VCaP (cell line): ENCODE results near the gene LRIG2.

Source experiments
- H3K27ac ChIP-seq: fragments of 450-650 bp; 2 replicates; pipeline ENCODE4 v1.5.1; 2017
- TF ChIP-seq, protein P1 (sequence below): fragments of 450-650 bp; conservative IDR thresholded peaks from 2 replicates; pipeline ENCODE4 v1.5.1; 2017; ENCODE audit warnings: mild to moderate bottlenecking, moderate library complexity

LRIG2 gene

DNA sequence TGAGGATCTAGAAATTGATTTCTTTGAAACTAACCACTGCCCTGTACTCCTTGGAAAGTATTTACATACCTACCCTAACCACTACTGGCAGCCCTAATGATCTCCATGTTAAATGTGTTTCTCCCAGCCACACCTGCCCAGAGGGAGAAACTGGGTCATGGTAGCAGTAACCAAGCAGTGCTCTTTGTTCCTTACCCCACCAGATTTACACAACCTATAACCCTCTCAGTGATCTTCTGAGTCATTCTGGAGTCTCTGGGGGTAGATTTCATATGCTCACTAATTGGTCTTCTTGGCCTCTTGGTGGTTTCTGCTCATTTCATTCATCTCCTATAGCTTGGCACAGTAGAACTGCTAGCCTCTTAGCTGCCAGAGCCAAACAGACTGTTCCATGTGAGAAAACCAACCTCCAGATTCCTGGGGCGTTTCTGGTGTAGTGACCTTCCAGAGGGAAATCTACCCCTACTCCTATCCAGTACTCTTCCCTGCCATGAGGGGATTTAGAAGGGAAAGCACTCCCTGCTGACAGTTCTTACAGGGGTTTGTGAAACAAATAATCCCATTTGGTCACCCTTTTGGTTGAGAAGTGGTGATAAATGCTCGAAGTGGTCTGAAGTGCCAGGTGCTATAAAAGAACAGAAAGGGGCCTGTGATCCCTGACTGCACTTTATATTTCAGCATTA lies 36.2 kb upstream of the LRIG2 start:
- TF ChIP-seq, protein P1, sequence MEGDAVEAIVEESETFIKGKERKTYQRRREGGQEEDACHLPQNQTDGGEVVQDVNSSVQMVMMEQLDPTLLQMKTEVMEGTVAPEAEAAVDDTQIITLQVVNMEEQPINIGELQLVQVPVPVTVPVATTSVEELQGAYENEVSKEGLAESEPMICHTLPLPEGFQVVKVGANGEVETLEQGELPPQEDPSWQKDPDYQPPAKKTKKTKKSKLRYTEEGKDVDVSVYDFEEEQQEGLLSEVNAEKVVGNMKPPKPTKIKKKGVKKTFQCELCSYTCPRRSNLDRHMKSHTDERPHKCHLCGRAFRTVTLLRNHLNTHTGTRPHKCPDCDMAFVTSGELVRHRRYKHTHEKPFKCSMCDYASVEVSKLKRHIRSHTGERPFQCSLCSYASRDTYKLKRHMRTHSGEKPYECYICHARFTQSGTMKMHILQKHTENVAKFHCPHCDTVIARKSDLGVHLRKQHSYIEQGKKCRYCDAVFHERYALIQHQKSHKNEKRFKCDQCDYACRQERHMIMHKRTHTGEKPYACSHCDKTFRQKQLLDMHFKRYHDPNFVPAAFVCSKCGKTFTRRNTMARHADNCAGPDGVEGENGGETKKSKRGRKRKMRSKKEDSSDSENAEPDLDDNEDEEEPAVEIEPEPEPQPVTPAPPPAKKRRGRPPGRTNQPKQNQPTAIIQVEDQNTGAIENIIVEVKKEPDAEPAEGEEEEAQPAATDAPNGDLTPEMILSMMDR = no peak

DNA sequence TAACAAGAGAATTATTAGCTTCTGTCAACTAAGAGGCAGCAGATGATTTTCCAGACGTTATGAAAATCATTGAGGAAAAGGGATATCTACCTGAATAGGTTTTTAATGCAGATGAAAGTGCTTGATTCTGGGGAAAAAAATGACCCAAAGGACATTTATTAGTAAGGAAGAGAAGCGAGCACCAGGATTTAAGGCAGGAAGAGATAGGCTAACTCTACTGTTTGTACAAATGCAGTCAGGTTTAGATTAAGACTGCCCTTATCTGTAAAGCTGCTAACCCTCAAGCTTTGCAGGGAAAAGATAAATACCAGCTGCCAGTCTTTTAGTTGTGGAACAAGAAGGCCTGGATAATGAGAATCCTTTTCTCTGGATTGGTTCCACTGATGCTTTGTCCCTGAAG lies 33.0 kb upstream of the LRIG2 start:
- TF ChIP-seq, protein P1 = no peak
- H3K27ac ChIP-seq = peak overlapping the region; percentile 61

More for the DNA sequence above, 36.2 kb upstream of the LRIG2 start:
- H3K27ac ChIP-seq = no peak overlapping the region

DNA sequence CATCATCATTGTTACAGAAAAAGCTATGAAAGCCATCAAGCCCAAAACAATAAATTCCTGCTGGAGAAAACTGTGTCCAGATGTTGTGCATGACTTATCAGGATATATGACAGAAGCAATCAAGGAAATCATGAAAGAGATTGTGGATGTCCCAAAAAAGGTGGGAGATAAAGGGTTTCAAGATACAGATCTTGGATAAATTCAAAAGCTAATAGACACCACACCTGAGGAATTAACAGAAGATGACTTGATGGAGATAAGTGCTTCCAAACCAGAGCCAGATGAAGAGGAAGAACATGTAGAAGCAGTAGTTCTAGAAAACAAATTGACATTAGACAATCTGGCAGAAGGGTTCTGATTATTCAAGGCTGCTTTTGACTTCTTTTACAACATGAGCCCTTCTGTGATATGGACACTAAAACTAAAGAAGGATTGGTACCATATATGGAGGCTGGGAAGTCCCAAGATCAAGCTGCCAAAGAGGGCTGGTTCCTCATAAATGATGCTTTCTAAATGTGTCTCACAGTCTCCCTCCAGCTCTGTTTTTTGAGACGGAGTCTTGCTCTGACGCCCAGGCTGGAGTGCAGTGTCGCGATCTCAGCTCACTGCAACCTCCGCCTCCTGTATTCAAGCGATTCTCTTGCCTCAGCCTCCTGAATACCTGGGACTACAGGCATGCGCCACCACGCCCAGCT lies 32.1 kb upstream of the LRIG2 start:
- peak overlapping the region; percentile 61 for H3K27ac ChIP-seq
- TF ChIP-seq, protein P1 = no peak

DNA sequence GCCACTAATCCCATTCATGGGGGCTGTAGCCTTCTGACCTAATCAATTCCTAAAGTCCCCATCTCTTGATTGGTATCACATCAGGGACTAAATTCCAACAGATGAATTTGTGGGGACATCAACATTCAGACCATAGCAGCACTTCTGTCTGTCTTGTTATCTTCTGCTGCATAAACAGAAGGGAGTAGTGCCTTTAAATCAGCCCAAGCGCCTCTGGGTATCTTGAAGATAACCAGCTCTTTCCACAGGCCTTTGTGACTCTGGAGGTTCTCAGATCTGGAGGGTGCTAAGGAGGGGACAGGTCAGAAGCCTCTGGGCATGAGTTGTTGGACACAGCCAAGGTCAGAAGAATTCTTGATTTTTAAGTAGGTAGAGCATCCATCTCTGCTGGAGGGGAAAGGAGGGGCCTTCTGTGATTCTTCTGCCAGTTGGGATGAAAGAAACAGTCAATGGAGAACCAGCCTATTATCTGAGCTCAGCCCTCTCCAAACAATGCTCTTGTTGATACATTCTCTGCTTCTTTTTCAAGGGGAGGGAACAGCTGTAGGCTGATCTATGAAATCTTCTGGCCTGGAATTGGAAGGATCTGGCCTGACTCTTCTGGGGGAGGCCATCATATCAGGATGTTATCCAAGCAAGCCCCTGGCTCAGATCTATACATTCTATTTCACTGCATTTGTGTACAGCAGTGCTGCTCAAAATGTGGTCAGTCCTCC lies 31.3 kb upstream of the LRIG2 start:
- peak overlapping the region; percentile 61; the same call in 1 of the 2 replicates for H3K27ac ChIP-seq
- TF ChIP-seq, protein P1 = no peak

DNA sequence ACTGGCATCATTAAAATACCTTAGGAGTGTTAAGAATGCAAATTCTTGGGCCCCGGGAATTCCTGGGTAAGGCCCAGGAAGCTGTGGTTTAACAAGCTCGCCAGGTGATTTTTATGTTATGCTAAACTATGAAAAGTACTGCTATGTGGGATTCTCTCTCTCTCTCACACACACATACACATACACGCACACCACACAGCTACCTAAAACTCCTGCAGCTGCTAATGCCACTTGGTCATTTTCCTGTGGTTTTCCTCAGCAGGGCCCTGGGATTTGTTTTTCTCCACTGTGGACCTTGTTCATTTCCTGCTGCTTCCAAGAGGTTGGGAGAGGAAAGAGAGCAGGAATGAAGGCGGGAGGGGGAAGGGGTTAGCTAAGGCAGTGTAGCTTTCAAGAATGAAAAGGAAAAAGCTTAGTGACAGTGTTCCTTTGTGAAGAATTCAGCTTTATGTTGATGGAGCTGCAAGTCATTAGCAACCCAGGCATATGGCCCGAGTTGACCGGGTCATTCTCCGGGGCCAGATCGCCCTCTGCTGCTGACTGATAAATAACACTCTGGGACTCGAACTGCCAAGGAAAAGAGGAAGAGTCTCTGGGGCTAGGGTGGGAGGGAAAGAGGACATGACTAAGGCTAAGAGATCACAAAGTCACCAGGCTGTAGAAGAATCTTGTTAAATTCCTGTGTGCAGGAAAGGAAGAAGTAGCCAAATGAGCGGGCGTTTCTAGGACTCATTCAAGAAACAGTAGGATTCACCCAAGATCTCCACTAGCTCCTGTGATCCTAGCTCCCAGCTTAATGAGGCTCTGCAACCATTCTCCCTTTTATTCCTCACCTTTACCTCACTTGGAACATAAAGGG lies 30.5 kb upstream of the LRIG2 start:
- H3K27ac ChIP-seq = peak overlapping the region; percentile 32; the same call in 1 of the 2 replicates
- TF ChIP-seq, protein P1 = peak; percentile 78

DNA sequence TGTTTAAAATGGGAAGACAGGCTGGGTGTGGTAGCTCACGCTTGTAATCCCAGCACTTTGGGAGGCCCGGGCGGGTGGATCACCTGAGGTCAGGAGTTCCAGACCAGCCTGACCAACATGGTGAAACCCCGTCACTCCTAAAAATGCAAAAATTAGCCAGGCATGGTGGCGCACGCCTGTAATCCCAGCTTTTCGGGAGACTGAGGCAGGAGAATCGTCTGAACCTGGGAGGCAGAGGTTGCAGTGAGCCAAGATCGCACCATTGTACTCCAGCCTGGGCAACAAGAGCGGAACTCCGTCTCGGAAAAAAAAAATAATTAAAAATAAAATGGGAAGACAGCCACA lies 29.9 kb upstream of the LRIG2 start:
- H3K27ac ChIP-seq = 0 out of 2 replicates have a peak overlapping the region, but pooled peaks have one; percentile 32

DNA sequence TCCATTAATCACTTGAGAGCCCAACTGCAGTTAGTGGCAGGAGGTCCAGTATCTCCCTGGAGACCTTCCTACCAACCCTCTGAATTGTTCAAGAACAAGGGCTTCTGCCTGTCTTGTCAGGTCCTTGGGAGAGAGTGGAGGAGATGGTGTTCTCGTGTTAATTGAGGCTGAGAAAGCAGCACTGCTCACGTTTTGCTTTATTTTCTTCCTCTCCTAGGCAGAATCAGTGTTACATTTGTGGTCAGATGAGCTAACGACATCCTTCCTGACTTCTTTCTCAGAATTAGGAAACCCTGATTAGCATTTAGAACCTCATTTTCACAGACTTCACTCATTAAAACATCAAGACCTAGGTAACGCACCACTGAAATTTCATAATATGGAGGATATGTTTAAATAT lies 26.4 kb upstream of the LRIG2 start:
- TF ChIP-seq, protein P1 = no peak
- no peak overlapping the region for H3K27ac ChIP-seq
